ENCODE measurements around the gene TEX13D.

The TEX13D gene

GRCh38 chrX:124344246-124344645 lies 11.8 kb downstream of the TEX13D start:
- Histone ChIP-seq H3K9ac (ENCODE audit: low read length) (no peak overlapping the region), H3K36me3 (replicated peaks; ENCODE audit: low read depth, low read length) (no peaks in the 10 kb centered on the region), H3K27ac (ENCODE audit: low read length) (no peak overlapping the region), H3K4me2 (ENCODE audit: low read length) (peak overlapping the region; percentile 71), H3K4me3 (ENCODE audit: low read length) (peak overlapping the region; percentile 36), H3K4me1 (ENCODE audit: low read length) (peaks cover 53% of the 10 kb centered on the region), H3K9me3 (ENCODE audit: insufficient read depth, low read length) (no peaks in the 10 kb centered on the region), H2AFZ (ENCODE audit: low read depth, low read length) (no peak overlapping the region), H3K79me2 (ENCODE audit: low read length) (no peaks in the 10 kb centered on the region), H4K20me1 (ENCODE audit: insufficient read depth, low read length) (no peaks in the 10 kb centered on the region), H3K27me3 (ENCODE audit: low read depth, low read length) (no peaks in the 10 kb centered on the region)
- no peak for TF ChIP-seq EZH2phosphoT487 (IDR thresholded peaks at IDR 0.05; ENCODE audit: low read depth)
- no peak for TF ChIP-seq CTCF (IDR thresholded peaks at IDR 0.05; ENCODE audit: low read depth, low read length)

- no peak within 1 kb of the TSS for H3K27ac ChIP-seq (ENCODE audit: low read length)
- H3K27me3 ChIP-seq (ENCODE audit: low read depth, low read length): no peaks in the 10 kb centered on the region
- no peak within 1 kb of the TSS for H3K9ac ChIP-seq (ENCODE audit: low read length)
- no peaks in the 10 kb centered on the region for H3K79me2 ChIP-seq (ENCODE audit: low read length)
- no peak for TF ChIP-seq EZH2phosphoT487 (IDR thresholded peaks at IDR 0.05; ENCODE audit: low read depth)
- no peak for TF ChIP-seq CTCF (IDR thresholded peaks at IDR 0.05; ENCODE audit: low read depth, low read length)
- no peak within 1 kb of the TSS for H3K4me3 ChIP-seq (ENCODE audit: low read length)
- peaks cover 53% of the 10 kb centered on the region for H3K4me1 ChIP-seq (ENCODE audit: low read length)
- peak within 1 kb of the TSS; percentile 24 for H3K4me2 ChIP-seq (ENCODE audit: low read length)
- H3K36me3 ChIP-seq (replicated peaks; ENCODE audit: low read depth, low read length): no peaks in the 10 kb centered on the region
- no peaks in the 10 kb centered on the region for H3K9me3 ChIP-seq (ENCODE audit: insufficient read depth, low read length)
- H4K20me1 ChIP-seq (ENCODE audit: insufficient read depth, low read length): no peaks in the 10 kb centered on the region
- no peak within 1 kb of the TSS for H2AFZ ChIP-seq (ENCODE audit: low read depth, low read length)
These were observed 13.8 kb downstream of the TEX13D start, which contains the start of gene SH2D1A for GRCh38 chrX:124346117-124346876. SH2D1A (plus strand) TSS chrX:124346563; CDS start chrX:124346643, 80 bp downstream.

GRCh38 chrX:124346877-124347241 lies 14.4 kb downstream of the TEX13D start:
- no peak overlapping the region for H2AFZ ChIP-seq (ENCODE audit: low read depth, low read length)

More at GRCh38 chrX:124346877-124347241, 14.4 kb downstream of the TEX13D start:
- Histone ChIP-seq H3K4me1 (ENCODE audit: low read length) (peaks cover 53% of the 10 kb centered on the region), H3K4me3 (ENCODE audit: low read length) (no peak overlapping the region), H3K79me2 (ENCODE audit: low read length) (no peaks in the 10 kb centered on the region), H3K27ac (ENCODE audit: low read length) (no peak overlapping the region), H3K4me2 (ENCODE audit: low read length) (peak overlapping the region; percentile 24; the same call in 1 of the 2 replicates), H3K36me3 (replicated peaks; ENCODE audit: low read depth, low read length) (no peaks in the 10 kb centered on the region), H3K9ac (ENCODE audit: low read length) (no peak overlapping the region), H4K20me1 (ENCODE audit: insufficient read depth, low read length) (no peaks in the 10 kb centered on the region), H3K9me3 (ENCODE audit: insufficient read depth, low read length) (no peaks in the 10 kb centered on the region), H3K27me3 (ENCODE audit: low read depth, low read length) (no peaks in the 10 kb centered on the region)
- no peak for TF ChIP-seq CTCF (IDR thresholded peaks at IDR 0.05; ENCODE audit: low read depth, low read length)
- TF ChIP-seq EZH2phosphoT487 (IDR thresholded peaks at IDR 0.05; ENCODE audit: low read depth): no peak

Measured in OCI-LY3 (cell line).